ENCODE data around the gene HMG20A.
"Not testable (repeated sequence)": the region's sequence is repeated elsewhere in the genome, so short reads cannot be mapped to it uniquely, and the experiment has no call there.

Gene HMG20A

GRCh38 chr15:77409259-77410156 is 11.2 kb upstream of the HMG20A start:
- peak; percentile 65 to 75 for DNase-seq

GRCh38 chr15:77410157-77410500 is 10.6 kb upstream of the HMG20A start:
- DNase-seq, result not testable (repeated sequence)

- no peak for DNase-seq
These were observed 9.7 kb upstream of the HMG20A start for GRCh38 chr15:77410701-77411618.

DNA sequence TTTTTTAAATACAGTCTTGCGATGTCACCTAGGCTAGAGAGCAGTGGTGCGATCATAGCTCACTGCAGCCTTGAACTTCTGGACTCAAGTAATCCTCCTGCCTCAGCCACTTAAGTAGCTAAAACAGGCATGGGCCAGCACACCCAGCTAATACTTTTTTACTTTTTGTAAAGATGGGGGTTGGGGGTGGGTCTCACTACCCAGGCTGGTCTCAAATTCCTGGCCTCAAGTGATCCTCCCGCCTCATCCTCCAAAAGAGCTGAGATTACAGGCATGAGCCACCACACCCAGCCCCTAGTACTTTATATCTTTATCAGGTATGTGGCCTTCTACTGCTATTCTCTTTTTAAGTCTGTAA is 9.1 kb upstream of the HMG20A start:
- no peak for DNase-seq

DNA sequence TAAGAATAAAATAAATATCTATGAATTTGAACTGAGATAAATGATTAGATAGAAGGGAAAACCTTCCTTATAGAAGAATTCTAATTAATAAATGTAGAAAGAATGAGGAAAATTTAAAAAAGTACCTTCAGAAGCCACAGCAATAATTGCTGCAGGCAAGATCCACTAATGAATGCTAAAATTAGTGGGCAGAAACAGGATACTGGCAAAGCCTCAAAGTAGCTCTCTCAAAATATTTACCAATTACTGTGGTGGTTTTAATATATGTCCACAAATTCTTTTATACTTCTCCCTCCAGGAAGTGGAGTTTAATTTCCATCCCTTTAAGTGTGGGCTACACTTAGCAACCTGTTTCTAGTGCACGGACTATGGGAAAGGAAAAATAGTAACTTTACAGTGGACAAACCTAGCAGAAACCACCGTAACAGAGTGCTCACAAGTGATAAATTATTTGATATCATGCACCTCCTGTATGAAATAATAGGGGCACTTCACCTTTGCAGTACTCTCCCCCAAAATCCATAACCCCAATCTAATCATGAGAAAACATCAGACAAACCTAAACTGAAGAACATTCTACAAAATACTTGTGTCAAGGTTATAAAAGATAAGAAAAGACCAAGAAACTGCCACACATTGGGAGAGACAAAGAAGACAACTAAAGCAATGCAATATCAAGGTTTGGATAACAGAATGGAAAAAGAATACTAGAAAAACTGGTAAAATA is 7.6 kb upstream of the HMG20A start:
- DNase-seq, result no peak

GRCh38 chr15:77413699-77414349 is 6.9 kb upstream of the HMG20A start:
- DNase-seq, result no peak

DNA sequence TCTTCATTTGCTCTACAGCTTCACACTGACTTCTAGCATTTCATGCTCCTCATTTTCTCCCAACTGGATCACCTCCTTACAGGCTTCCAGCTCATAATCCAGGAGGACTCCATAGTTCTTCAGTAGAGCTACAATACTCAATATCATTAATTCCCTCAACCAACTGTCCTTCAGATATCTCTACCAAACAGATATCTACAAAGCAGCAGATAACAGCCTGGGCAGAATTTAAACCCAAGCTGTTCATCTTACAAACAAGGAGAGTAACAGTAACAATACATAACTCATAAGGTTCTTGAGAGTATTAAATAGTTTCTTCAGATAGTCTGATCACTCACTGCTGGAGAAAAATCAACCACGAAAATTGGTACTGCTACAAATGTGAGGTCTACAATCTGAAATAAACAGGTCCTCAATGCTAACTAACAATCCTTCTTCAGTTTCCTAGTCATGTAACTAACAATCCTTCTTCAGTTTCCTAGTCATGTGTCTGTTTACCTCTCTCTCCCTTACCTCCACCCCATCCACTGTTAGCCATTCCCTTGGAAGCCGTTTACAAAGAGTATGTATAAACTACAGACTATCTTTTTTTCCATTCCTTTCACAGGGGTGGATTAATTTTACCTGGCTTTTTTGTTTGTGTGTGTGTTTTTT is 5.8 kb upstream of the HMG20A start:
- no peak for DNase-seq

DNA sequence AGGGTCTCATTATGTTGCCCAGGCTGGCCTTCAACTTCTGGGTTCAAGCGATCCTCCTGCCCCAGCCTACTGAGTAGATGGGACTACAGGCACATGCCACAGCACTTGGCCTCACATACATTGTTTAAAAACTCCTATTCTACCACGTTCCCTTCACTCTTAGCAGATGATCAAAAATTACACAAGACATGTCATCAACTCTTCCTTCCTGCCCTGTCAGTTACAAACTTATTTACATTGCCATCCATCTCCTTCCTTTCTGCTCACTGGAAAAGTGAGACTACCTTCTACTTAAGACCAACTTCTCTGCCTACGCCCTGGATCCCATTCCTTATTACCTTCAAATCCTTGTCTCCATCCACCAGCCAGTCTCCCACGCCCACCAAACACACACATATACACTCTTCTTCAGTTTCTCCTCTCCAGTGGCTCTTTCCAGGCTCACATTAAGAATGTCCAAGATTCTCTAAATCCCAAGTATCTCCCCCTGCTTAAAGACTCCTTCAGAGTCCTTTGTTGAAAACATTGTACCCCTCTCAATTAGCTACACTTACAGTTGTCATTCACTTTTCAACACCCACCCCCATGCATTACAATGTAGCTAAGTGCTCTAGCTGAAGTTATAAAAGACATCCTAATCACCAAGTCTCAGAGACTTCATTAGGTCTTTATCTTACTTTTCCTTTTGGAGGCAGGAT is 5.1 kb upstream of the HMG20A start:
- peak; percentile 27 for DNase-seq

GRCh38 chr15:77416148-77416455 is 4.6 kb upstream of the HMG20A start:
- no peak for DNase-seq

DNA sequence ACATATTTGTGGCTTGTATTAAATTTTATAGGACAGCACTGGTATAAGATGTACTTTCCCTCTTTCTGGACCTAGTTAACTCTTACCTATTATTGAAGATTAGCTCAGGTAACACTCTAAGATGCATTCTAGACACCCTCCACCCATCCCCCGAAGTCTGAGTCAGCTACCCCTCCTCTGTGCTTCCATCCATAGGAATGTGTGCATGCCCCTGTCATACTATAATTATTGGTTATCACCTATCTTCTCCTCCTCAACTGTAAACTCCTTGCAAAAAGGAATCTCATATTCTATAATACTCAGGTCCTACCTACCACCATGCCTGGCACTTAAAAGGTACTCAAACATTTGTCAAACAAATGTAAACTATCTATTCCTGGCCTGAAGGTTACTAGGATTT is 3.7 kb upstream of the HMG20A start:
- DNase-seq, result no peak

GRCh38 chr15:77417602-77418001 is 3.1 kb upstream of the HMG20A start:
- DNase-seq, result no peak

DNA sequence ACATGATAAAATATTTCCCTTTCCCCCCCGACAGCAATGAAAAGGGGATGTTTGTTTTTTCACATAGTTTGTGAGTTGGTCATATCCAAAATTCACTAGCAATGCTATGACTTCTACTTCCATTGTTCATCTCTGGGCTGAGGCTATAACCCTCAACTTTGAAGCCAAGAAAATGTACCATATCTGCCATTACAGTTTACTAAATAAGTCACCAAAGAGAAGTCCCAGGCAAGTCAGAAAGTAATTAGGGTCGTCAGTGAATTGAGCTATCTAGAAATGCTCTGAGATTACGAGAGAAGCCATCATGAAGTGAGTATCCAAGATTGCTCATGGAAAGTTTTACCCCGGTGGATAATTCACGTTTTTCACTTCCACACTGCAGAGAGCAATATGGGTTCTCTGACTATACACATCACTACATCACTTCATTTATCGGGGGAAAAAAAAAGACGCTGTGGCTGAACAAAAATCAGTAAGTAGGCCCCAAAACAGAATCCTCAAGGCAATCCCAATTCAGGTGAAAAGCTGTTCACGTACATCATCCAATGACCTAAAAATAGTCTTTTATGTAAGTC is 2.2 kb upstream of the HMG20A start:
- no peak for DNase-seq

DNA sequence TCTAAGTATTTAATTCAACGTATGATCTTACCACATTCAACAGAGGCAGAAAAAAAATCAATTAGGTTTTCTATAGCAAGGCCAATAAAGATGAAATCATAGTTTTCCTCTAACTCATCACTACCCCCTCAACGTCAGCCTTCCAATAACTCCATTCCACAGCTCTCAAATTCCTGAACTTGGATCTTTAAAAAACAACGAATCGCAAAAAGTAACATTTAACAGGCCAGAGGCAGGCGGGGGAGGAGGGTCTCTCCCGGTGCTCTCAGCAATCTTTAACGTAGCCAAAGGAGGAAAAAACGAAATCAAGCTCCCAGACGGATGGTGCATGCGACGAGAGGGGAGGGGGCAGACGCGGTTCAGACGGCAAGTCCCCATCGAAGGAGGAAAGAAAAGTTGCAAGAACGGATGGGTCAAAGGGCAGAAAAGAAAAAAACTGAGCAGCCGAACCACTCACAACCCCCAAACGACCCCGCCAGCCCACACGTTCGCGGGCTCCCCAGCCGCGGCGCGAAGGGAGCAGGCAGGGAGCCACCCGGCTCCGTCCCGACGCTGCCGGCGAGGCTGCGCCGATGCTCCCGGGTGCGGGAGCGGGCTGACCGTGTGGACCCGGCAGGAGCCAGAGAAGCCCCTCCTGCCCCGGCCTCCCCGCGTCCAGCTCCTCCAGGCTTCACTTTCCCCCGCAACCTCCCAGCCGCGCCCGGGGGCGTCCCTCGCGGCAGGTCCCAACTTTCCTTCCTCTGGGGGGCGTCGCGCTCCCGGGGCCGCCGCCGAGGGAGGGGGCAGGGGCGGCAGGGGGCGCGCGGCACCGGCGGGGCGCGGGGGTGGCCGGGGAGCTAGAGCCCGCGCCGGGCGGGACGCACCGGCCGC is 1.5 kb upstream of the HMG20A start:
- peak in 1 of 2 experiments; percentile 42 for DNase-seq

DNA sequence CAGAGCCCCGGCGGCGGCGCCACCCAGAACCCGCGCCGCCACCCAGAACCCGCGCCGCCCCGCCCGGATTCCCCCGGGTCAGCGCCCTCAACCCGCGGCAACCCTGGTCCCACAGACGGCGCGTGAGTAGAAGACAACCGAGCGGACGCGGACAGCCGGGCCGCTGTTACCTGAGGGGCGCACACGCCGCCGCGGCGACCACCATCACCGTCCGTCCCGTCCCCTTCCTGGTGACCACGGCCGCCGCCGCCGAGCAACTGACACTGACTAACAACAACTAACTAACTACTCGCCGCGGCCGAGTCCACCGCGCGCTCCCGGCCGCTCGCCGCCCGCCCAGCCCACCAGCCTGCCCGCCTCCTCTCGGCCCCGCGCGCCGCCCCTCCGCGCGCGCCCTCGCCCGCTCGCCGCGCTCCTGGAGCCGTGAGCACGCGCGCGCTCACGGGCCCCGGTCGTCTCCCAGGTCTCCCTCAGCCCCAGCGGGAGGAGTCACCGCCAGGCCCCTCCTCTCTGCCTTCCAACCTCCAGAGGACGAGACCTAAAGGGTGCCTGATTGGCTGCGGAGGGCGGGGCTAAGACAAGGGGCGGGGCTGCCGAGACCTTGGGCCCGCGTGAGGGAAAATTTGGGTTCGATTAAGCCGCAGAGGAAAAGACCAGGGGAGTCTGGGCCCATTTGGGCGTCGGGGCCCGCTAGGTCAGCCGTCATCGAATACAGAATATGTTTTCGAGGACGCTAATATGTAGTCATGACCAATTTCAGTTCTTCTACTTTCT is 665 bp upstream of the HMG20A start, which contains the start of gene PEAK1:
Gene PEAK1 (minus strand): TSS at position 269 of the 774 bp plus-strand sequence. CDS start 238,178 bp downstream, outside the sequence.
- DNase-seq, result peak; percentile 95 to 96

- DNase-seq, result no peak
These were observed 647 bp downstream of the HMG20A start for GRCh38 chr15:77421370-77421700.

DNA sequence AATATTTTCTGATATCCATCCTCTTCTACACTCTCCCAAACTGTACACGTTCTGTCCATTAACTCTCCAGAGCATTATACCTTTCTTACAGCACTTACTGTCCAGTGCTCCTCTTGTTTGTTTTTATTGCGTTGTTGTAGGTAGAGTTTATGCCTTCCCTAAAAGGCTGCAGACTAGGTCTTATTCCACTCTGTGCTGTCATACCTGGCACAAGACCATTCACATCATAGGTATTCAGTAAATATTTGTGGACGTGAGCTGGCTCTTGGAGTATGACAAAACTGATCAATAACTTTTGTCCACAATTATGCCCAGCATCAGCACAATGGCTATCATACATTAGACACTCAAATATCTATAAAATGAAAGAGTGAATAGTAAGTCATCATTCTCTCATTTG is 4.4 kb downstream of the HMG20A start:
- no peak for DNase-seq

- no peak for DNase-seq
These were observed 5.7 kb downstream of the HMG20A start for GRCh38 chr15:77426377-77426776.

GRCh38 chr15:77426871-77427270 is 6.2 kb downstream of the HMG20A start:
- DNase-seq, result no peak

DNA sequence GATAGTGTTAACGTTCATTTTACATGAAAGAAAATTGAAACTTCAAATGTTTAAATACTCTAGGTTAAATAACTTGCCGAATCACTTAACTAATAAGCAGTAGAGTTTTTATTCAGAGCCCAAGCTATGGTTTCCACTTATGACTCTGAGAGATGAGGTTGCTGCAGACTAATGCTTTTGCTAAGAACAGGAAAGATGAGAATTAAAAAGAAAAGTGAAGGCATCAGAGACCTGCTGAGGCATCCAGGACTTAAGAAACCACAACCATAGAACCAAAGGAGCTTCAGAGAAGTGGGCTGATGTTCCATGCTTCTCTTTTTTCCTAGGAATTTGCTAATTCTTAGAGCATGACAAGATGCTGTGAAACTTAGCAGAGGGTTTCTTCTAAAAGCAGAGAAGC is 9.5 kb downstream of the HMG20A start:
- DNase-seq, result no peak

GRCh38 chr15:77430652-77431051 is 10.0 kb downstream of the HMG20A start:
- DNase-seq, result no peak
